GM19035 (cell line): Measurements from ENCODE around the gene ITLN1.
"Not testable (repeated sequence)": the region's sequence is repeated elsewhere in the genome, so short reads cannot be mapped to it uniquely, and the experiment has no call there.

Experiments
- ATAC-seq: cut with Tn5 transposase; IDR thresholded peaks from one replicate; pipeline ENCODE4 v1.9.1; 2021; ENCODE audit not compliant: unreplicated experiment

Gene ITLN1

GRCh38 chr1:160885042-160885441 lies at the start of gene ITLN1:
Gene ITLN1 (minus strand): TSS chr1:160885180. CDS start chr1:160884877, 303 bp downstream.
- no peak for ATAC-seq

- ATAC-seq, result not testable (repeated sequence)
Measured at GRCh38 chr1:160933305-160933704, 48.3 kb upstream of the ITLN1 start.

GRCh38 chr1:160925652-160926244 lies 40.8 kb upstream of the ITLN1 start:
- ATAC-seq, result no peak

GRCh38 chr1:160924791-160925651 lies 40.0 kb upstream of the ITLN1 start:
- no peak for ATAC-seq

- ATAC-seq, result no peak
Measured at GRCh38 chr1:160916666-160917065, 31.7 kb upstream of the ITLN1 start.

- ATAC-seq, result not testable (repeated sequence)
Measured at GRCh38 chr1:160913229-160913628, 28.2 kb upstream of the ITLN1 start.

- ATAC-seq, result no peak
Measured at GRCh38 chr1:160911925-160912324, 26.9 kb upstream of the ITLN1 start.

GRCh38 chr1:160911441-160911840 lies 26.5 kb upstream of the ITLN1 start:
- no peak for ATAC-seq

GRCh38 chr1:160910170-160910750 lies 25.3 kb upstream of the ITLN1 start:
- ATAC-seq, result no peak

- ATAC-seq, result no peak
Measured at GRCh38 chr1:160907976-160908375, 23.0 kb upstream of the ITLN1 start.

GRCh38 chr1:160905617-160905989 lies 20.6 kb upstream of the ITLN1 start:
- no peak for ATAC-seq

- ATAC-seq, result no peak
Measured at GRCh38 chr1:160904783-160905616, 20.0 kb upstream of the ITLN1 start.

- ATAC-seq, result not testable (repeated sequence)
Measured at GRCh38 chr1:160902251-160902650, 17.3 kb upstream of the ITLN1 start.

GRCh38 chr1:160901768-160902167 lies 16.8 kb upstream of the ITLN1 start:
- no peak for ATAC-seq

GRCh38 chr1:160900683-160901082 lies 15.7 kb upstream of the ITLN1 start:
- ATAC-seq, result not testable (repeated sequence)

GRCh38 chr1:160894368-160895135 lies 9.6 kb upstream of the ITLN1 start:
- ATAC-seq, result not testable (repeated sequence)

- ATAC-seq, result no peak
Measured at GRCh38 chr1:160891474-160891873, 6.5 kb upstream of the ITLN1 start.

- no peak for ATAC-seq
Measured at GRCh38 chr1:160888926-160889325, 3.9 kb upstream of the ITLN1 start.

GRCh38 chr1:160887071-160887470 lies 2.1 kb upstream of the ITLN1 start:
- no peak for ATAC-seq

GRCh38 chr1:160884579-160884978 lies 401 bp downstream of the ITLN1 start:
- no peak for ATAC-seq
